Measurements from ENCODE around the gene REG4.

The REG4 gene

DNA sequence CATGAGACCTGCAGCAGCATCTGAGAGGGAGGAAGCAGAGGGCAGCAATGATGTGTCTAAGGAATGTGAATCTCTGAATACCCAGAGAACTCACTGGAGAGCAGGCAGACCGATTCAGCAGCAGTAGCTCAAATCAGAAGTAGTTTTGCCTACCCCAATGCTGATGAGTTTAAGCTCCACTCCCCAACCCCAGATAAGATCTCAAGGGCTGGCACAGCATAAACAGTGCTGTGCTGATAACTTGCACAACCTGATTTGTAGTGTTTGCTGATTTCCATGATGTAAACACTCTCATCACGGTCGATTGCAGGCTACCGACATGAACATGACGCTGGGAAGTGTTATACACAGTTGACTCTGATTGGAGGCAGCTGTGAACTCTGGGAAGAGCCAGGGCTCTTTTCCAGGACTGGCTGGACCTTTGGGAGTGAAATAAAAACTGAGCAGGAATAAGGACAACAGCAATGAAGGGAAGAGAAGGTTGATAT, 31.3 kb downstream of the REG4 start:
- DNase-seq (ENCODE audit: low spot score): no peak

DNA sequence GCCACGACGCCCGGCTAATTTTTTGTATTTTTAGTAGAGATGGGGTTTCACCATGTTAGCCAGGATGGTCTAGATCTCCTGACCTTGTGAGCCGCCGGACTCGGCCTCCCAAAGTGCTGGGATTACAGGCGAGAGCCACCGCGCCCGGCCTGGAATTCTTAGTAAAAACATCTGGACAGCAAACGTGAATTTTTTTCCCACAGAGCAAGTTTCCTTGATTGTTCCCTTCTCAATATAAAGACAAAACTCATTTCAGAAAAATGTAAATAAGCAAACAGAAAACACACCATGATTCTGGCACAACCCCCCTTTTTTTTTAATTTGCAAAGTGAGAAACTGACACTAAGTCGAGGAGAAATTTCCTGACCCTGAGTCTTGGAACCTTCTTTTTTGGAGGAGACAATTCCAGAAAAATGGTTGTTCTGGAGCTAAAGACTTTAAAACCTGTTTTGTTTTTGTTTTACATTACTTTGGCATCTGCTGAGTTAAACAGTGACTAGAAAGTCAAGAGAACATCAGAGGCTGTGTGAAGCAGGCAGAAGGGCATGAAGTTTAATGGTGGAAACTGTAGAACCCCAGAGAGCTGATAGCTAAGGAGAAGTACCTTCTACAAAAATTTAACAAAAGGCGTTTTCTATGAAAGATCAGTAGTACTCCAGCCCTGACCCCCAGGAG, 32.2 kb downstream of the REG4 start:
- no peak for DNase-seq (ENCODE audit: low spot score)

- DNase-seq (ENCODE audit: low spot score): no peak
These were observed 32.9 kb downstream of the REG4 start for GRCh38 chr1:119778359-119778758.

DNA sequence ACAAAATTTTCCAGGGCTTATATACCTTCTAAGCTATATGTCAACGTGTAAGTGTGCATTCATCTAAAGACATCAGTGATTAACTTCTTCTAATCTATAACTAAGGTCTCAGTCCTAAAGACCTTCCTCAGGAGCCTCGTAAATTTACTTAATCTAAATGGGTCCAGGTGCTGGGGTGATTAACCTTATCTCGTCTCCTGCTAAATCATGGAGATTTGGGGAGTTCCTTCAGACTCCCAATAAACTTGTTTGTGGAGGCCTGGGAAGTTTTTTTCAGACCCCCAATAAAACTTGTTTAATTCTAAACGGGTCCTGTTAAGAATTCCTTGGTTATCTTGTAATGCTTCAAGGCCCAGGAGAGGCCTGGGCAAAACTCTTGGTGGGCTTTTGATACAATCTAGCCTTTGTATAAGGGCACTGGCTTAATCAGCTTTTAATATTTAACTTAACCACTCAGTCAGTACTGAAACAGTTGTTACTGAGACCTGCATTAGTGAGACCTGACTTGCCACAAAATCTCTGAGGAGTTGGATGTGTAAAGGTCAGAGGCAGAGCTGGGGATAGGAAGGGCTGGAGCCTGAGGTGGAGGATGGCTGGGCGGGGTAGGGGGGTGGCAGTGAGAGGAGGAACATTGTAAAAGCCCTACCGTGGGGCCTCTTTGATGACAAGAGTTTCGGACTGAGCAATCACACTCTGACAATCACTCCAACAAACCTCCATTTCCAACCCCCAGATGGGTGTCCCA, 36.3 kb downstream of the REG4 start:
- no peak for DNase-seq (ENCODE audit: low spot score)

DNA sequence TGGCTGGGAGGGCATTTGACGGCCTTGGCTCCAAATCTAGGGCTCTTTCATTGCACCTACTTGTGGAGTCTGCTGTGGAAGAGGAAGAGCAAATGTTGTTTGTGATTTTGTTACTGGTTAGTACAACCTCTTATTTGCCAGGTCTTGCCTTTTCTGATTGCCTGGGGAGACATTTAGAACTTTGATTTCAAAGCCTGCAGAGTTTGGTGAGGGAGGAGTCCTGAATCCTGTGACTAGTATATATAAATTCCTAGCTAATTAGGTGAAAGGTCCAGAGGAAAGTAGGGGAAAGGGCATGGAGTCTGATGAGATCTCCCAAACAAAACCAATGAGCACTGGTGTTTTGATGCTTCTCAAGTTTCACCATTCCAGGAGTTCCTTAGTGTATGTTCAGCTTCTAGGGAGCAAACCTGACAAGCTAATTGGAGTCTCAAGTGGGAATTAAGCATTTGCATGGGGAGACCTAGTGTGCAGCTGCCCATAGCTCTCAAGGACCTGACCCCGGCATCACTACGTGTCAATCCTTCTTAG, 37.5 kb downstream of the REG4 start:
- no peak for DNase-seq (ENCODE audit: low spot score)

DNA sequence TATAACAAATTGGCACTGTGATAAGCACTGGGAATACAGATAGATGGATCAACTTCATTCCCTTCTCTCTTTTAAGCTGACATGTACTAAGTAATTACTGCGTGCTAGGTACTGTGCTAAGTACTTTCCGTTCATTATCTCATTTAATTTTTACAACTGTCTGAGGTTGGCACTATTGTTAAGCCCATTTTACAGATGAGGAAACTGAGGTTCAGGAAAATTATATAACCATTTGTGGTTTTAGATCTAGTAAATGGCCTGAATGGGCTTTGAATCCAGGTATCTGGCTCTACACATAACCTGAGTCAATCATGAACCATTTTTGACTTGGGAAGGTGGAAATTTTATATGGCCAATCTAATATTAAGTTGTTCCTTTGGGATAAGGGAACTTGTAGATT, 39.0 kb downstream of the REG4 start:
- DNase-seq (ENCODE audit: low spot score): no peak

GRCh38 chr1:119771770-119772169, 39.5 kb downstream of the REG4 start:
- no peak for DNase-seq (ENCODE audit: low spot score)

DNA sequence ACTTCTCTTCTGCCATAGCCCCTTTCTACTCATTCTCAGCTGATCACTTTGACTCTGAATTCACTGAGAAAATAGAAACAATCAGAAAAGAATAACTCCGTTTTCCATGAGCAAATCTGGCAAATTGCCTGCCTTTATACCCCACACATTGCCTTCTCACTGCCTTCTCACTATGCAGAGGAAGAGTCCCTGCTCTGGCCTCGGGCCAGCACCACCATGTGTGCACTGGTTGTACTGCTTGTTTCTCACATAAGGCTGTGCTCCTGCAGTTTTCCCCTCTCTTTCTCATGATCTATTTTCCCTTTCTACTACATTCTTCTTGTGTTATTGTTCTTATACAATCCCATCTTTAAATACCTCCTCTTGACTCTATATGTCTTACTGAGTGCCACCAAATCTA, 40.2 kb downstream of the REG4 start:
- DNase-seq (ENCODE audit: low spot score): peak; percentile 54

DNA sequence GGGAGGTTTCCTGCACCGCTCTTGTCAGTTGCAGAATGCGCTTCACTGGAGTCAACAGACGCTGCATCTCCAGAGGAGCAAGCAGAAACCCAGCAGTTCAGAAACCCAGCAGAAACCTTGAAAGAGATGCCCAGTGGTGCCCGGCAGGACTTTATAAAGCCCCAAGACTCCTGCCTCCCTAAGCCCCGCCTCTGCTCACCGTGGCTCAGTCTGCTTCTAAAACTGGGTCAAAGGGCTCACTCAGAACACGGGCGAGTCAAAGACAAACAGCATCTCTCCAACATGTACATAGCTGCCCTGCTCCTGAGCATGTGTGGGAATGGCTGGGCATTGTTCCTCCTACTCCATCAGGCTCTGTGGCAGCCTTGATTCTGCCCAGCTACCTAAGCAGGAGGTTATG, 42.5 kb downstream of the REG4 start, which contains the start of gene HMGCS2:
Gene HMGCS2, minus strand, starts transcription at position 128 of the 400 bp plus-strand sequence. Its CDS starts 61 bp downstream, at position 67.
- no peak for DNase-seq (ENCODE audit: low spot score)

- no peak for DNase-seq (ENCODE audit: low spot score)
These were observed 43.8 kb downstream of the REG4 start for GRCh38 chr1:119767486-119767885.

- DNase-seq (ENCODE audit: low spot score): no peak
These were observed 44.9 kb downstream of the REG4 start for GRCh38 chr1:119766374-119766794.

GRCh38 chr1:119764220-119764619, 47.0 kb downstream of the REG4 start:
- DNase-seq (ENCODE audit: low spot score): no peak

DNA sequence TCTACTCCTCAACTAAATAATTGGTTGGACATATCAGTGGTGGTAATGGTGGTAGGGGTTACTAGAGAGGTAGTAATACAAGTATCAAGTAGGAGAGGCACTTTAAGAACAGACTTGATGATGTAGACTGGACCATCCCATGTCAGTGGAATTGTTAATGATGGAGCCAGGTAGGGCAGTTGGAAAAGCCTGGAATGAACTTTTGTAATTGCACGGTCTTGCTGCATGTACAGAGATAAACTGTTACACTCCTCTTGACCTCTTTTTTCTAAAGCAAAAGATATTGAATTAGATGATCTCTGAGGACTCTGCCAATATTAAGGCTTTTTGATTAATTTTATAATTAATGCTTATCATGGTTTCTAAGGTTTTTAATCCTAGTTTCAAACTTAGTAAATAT, 48.3 kb downstream of the REG4 start:
- no peak for DNase-seq (ENCODE audit: low spot score)

GRCh38 chr1:119762409-119762808, 48.9 kb downstream of the REG4 start:
- no peak for DNase-seq (ENCODE audit: low spot score)

DNA sequence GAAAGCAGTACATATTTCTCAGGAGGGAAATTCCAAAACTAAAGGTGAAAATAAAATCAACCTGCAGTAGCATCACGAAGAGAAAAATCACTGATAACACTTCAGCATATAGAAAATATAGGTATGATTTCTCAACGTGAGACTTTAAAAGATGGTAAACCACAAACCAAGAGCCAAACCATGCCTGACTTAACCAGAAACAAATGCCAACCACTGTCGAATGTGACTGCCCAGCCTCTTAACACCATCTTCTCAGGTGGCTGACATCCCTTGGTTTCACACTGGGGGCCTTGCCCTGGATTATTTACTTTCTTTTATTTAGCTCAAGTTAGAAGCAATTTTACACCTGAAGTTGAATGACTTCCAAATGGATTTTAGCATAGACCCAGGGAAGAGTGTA, 52.7 kb downstream of the REG4 start:
- no peak for DNase-seq (ENCODE audit: low spot score)

DNA sequence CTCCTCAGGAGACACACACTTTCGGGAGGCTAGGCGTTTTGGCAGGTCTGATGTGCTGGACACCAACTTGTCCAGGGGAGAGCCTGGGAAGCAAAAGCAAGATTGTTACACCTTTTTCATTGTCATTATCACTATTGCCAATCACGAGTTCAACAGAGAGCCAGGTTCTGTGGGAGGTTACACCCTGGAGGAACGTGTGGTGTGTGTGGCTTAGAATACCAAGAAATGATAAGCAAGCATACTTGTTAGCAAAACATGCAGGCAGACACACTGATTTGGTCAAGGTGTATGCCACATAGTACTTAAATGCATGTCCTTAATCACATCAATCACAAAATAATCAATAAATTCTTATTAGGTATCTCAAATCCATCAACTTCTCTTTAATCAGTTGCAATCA, 58.7 kb downstream of the REG4 start:
- no peak for DNase-seq (ENCODE audit: low spot score)

DNA sequence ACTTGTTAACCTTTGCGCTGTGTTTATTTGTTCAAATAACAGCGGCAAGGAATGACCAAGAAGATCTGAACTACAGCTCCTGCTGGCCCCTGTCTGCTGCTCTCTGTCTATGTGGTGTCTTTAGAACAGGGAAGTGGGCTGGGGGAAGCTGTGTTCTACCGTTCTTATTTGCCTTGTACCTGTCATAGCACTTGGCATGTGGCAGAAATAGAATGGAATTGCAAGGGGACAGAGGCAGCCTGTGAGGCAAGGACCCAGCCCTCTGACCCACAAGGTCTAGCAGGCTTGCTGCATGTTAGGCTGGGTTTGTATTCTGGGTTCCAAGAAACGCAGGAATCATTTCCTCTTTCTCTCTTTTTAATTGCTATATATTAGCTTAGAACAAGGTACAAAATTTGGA, 63.2 kb downstream of the REG4 start:
- no peak for DNase-seq (ENCODE audit: low spot score)

- peak; percentile 52 for DNase-seq (ENCODE audit: low spot score)
These were observed 63.8 kb downstream of the REG4 start for GRCh38 chr1:119747451-119747850.

DNA sequence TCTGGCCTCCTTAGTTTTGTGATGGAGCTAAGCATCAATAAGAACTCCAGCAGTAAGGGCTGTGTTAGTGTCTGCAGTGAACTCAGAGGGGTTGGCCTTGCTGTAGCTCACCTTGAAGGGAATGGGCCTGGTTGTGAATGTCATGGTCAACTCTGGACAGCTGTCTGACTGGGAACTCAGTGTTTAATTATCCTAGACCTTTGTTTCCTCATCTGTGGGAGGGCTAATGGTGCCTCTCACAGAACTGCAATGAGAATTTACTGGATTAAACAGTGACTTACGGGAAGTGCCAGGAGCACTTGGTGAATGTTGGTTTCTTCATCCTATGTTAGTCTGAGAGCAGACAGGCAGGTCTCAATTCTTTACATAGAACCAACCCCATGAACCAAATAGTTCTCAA, 66.2 kb downstream of the REG4 start:
- DNase-seq (ENCODE audit: low spot score): no peak

DNA sequence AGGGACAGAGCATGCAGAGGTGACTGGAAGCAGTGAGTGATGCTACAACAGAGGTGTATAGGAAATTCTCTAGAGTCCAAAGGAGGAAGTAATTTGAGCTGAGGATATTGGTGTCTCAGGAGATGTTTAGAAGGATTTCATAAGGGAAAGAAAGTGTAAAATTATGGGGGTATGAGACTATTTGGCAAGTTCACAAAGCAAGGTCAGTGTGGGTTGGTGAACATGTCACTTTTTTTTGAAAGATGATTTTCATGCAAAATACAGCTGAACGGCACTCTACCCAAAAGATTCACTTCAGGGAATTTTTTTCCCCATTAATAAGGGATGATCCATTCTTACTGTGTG, 66.7 kb downstream of the REG4 start:
- no peak for DNase-seq (ENCODE audit: low spot score)
